Measurements from ENCODE around the gene SLX9. TPM values are rescaled to one million over a fixed set of nuclear protein-coding genes. Genes with fewer than 3 reads are reported as not detected.
A peak's percentile ranks its signal among the peaks of the same experiment; 100 is the strongest.

SLX9 gene
- total RNA-seq, 1 donor from 2014 or later: 24.0 TPM

GRCh38 chr21:44954281-44954771 is 14.5 kb downstream of the SLX9 start:
- Mint-ChIP-seq H3K36me3 (ENCODE audit: low read depth) (peaks cover 8% of the 10 kb centered on the region), H3K9me3 (ENCODE audit: low read depth) (no peaks in the 10 kb centered on the region), H3K27ac (ENCODE audit: unreplicated experiment) (no peak overlapping the region), H3K4me3 (ENCODE audit: unreplicated experiment) (no peak overlapping the region), H3K27me3 (ENCODE audit: low read depth) (no peaks in the 10 kb centered on the region), H3K4me1 (ENCODE audit: low read depth) (peaks cover 59% of the 10 kb centered on the region)
- no peak for DNase-seq (ENCODE audit: low spot score)
- TF ChIP-seq CTCF (IDR thresholded peaks at IDR 0.05): no peak

- Mint-ChIP-seq H3K27ac (ENCODE audit: unreplicated experiment) (peak overlapping the region; percentile 69), H3K4me3 (ENCODE audit: unreplicated experiment) (no peak overlapping the region)
- no peak for DNase-seq (ENCODE audit: low spot score)
Observed at GRCh38 chr21:44955141-44955797, 15.4 kb downstream of the SLX9 start.

GRCh38 chr21:44955798-44956175 is 16.0 kb downstream of the SLX9 start:
- Mint-ChIP-seq H3K9me3 (ENCODE audit: low read depth) (no peaks in the 10 kb centered on the region), H3K36me3 (ENCODE audit: low read depth) (peaks cover 8% of the 10 kb centered on the region), H3K27ac (ENCODE audit: unreplicated experiment) (no peak overlapping the region), H3K27me3 (ENCODE audit: low read depth) (no peaks in the 10 kb centered on the region), H3K4me1 (ENCODE audit: low read depth) (peaks cover 60% of the 10 kb centered on the region), H3K4me3 (ENCODE audit: unreplicated experiment) (no peak overlapping the region)
- no peak for TF ChIP-seq CTCF (IDR thresholded peaks at IDR 0.05)
- no peak for DNase-seq (ENCODE audit: low spot score)

More at GRCh38 chr21:44955141-44955797, 15.4 kb downstream of the SLX9 start:
- H3K4me1 Mint-ChIP-seq (ENCODE audit: low read depth): peaks cover 56% of the 10 kb centered on the region
- TF ChIP-seq CTCF (IDR thresholded peaks at IDR 0.05): no peak
- H3K27me3 Mint-ChIP-seq (ENCODE audit: low read depth): no peaks in the 10 kb centered on the region
- H3K9me3 Mint-ChIP-seq (ENCODE audit: low read depth): no peaks in the 10 kb centered on the region
- peaks cover 8% of the 10 kb centered on the region for H3K36me3 Mint-ChIP-seq (ENCODE audit: low read depth)

GRCh38 chr21:44956356-44957046 is 16.7 kb downstream of the SLX9 start:
- Mint-ChIP-seq H3K27ac (ENCODE audit: unreplicated experiment) (no peak overlapping the region), H3K4me1 (ENCODE audit: low read depth) (peaks cover 67% of the 10 kb centered on the region), H3K36me3 (ENCODE audit: low read depth) (peaks cover 10% of the 10 kb centered on the region), H3K9me3 (ENCODE audit: low read depth) (no peaks in the 10 kb centered on the region), H3K4me3 (ENCODE audit: unreplicated experiment) (no peak overlapping the region), H3K27me3 (ENCODE audit: low read depth) (no peaks in the 10 kb centered on the region)
- no peak for DNase-seq (ENCODE audit: low spot score)
- no peak for TF ChIP-seq CTCF (IDR thresholded peaks at IDR 0.05)

- Mint-ChIP-seq H3K36me3 (ENCODE audit: low read depth) (peaks cover 10% of the 10 kb centered on the region), H3K9me3 (ENCODE audit: low read depth) (no peaks in the 10 kb centered on the region), H3K4me1 (ENCODE audit: low read depth) (peaks cover 72% of the 10 kb centered on the region), H3K27me3 (ENCODE audit: low read depth) (no peaks in the 10 kb centered on the region), H3K27ac (ENCODE audit: unreplicated experiment) (peak overlapping the region; percentile 59), H3K4me3 (ENCODE audit: unreplicated experiment) (no peak overlapping the region)
- no peak for TF ChIP-seq CTCF (IDR thresholded peaks at IDR 0.05)
- DNase-seq (ENCODE audit: low spot score): no peak
Observed at GRCh38 chr21:44957047-44957831, 17.4 kb downstream of the SLX9 start.
